Measurements from ENCODE around the gene DTX1.

DTX1 gene

DNA sequence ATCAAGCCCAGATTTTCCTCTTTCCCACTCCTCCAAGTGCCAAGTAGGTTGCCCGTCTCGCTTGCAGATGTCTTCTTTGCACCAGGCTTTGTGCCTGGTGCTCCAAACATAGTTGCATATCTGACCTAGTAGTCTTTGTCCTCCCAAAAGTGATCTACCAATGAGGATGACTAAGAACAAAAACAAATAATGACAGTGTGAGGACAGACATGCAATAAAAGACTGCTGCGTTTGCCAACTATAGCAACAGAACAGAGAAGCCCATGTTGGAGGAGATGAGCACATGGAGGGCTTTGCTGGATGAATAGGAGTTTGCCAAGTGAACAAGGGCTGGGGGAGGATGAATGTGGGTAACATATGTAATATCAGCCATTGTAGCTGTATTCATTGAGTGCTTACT is 15.6 kb downstream of the DTX1 start:
- no peak for DNase-seq

DNA sequence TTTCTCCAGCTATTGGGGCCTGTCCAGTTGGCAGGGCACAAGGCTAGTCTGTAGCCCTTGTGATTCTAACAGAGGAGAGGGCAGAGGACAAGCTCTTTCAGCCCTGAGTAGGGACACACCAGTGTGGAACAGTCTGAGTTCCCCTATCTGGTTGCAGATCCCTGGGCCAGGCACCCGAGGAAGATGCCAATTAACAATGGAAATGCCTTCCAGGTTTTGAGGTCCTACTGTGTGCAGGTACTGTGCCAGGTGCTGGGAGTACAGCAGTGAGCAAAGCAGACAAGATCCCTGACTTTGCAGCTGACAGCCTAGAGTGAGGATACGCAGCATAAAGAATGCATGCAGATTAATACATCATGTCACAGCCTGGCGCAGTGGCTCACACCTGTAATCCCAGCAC is 17.1 kb downstream of the DTX1 start:
- no peak for DNase-seq

DNA sequence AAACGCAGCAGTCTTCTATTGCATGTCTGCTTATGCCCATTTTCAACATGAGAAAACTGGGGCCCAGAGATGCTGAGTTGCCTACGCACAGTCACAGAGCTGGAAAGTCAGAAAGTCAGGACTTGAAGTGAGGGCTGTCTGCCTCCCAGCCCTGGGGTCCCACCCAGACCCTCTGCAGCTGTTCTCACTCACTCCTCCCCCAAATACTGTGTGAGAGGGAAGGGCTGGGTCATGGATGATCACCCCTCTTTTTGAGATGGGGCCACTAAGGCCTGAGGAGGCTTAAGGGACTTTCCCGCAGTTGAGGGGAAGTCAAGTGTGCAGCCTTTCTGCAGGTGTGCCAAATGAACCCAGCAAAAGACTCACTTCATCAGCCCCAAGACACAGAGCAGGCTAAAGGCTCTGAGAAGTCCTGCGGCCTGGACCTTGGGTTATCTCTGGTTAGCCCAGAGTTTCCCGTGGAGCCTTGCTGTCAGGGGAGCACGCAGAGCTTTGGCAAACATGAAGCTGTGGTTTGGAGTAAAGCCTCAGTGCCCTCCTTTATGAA is 18.7 kb downstream of the DTX1 start:
- peak; percentile 43 for DNase-seq

DNA sequence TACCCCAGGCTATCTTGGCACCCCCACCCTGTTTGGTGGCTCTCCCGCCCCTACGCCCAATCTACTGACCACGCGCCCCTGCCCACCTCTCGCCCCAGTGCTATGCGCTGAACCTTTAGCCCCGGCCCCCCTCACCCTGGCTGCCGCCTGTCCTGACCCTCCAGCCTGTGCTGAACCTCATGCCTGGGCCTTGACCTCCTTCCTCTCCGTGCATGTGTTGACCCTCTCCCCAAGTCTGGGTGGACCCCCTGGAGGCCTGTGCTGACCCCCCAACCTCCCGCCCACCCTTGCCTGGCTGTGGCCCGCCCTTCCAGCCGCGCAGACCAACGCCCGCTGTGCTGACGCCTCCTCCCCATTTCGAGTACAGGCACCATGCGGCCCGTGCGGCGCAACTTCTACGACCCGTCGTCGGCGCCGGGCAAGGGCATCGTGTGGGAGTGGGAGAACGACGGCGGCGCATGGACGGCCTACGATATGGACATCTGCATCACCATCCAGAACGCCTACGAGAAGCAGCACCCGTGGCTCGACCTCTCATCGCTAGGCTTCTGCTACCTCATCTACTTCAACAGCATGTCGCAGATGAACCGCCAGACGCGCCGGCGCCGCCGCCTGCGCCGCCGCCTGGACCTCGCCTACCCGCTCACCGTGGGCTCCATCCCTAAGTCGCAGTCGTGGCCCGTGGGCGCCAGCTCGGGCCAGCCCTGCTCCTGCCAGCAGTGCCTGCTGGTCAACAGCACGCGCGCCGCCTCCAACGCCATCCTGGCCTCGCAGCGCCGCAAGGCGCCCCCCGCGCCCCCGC is 20.7 kb downstream of the DTX1 start:
- no peak for DNase-seq

DNA sequence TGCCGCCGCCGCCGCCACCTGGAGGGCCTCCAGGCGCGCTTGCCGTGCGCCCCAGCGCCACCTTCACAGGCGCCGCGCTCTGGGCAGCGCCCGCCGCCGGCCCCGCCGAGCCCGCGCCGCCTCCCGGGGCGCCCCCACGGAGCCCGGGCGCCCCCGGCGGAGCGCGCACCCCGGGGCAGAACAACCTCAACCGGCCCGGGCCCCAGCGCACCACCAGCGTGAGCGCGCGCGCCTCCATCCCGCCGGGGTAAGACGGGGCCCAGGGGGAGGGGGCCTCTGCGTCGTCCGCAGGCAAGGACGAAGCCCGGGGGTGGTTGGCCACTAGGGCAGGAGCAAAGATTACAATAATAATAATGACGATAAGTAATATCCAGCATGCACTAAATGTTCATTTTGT is 21.3 kb downstream of the DTX1 start:
- DNase-seq = no peak

DNA sequence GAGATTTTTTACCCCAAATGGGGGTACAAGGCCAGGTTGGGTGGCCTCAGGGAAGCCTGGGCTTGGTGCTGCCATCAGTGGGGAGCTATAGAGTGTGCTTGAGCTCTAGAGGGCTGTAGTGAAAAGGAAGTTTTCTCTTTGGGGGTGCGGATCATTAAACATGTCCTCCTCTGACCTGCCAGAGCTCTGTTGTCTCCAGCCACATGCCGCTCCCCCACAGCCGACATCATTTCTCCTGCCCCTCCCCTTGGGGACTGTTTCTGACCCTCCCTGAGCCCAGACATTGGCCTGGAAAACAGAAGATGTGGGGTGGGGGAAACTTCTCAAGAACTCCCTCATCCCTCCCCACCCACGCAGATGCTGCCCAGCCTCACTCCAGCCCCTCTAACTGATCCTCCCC is 25.3 kb downstream of the DTX1 start:
- no peak for DNase-seq

DNA sequence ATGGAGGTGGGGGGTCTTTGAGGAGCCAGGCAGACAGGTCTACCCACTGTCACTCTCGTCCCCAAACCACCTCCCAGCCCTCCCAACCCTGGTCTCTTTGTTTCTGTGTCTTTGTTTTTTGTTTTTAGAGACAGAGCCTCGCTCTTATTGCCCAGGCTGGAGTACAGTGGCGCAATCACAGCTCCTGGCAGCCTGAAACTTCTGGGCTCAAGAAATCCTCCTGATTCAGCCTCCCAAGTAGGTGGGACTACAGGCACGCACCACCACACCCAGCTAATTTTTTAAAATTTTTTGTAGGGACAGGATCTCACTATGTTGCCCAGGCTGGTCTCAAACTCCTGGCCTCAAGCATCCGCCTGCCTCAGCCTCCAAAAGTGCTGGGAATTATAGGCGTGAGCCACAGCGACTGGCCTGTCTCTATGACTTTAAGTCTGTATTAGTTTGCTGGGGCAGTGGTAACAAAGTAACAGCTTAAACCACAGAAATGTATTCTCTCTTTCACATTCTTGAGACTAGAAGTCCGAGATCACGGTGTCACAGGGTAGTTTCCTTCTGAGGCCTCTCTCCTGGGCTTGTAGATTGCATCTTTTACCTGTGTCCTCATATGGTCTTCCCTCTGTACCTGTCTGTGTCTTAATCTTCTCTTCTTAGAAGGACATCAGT is 26.1 kb downstream of the DTX1 start:
- DNase-seq = no peak

DNA sequence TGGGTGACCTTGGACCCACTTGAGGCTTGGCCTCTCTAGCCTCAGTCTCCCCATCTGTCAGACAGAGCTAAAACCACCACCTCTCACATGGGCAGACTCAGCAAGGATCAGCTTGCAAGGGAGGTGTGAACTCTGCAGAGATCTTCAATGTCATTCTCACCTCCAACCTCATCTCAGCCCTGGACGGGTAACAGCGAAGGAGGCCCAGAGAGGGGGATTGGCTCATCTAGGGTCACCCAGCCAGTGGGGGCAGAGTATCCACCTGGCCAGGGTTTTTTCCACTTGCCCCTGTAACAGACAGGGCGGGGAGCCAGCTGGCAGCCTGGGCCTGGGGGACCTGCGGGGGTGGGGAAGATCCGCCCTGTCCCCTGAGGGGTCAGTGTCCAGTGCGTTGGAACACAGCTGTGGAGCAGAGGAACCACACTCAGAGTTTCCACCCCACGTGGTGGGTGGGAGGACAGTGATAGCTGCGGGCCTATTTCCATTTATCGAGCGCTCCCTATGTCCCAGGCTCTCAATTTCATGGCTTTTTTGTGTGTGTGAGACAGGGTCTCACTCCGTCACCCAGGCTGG is 27.4 kb downstream of the DTX1 start:
- no peak for DNase-seq

DNA sequence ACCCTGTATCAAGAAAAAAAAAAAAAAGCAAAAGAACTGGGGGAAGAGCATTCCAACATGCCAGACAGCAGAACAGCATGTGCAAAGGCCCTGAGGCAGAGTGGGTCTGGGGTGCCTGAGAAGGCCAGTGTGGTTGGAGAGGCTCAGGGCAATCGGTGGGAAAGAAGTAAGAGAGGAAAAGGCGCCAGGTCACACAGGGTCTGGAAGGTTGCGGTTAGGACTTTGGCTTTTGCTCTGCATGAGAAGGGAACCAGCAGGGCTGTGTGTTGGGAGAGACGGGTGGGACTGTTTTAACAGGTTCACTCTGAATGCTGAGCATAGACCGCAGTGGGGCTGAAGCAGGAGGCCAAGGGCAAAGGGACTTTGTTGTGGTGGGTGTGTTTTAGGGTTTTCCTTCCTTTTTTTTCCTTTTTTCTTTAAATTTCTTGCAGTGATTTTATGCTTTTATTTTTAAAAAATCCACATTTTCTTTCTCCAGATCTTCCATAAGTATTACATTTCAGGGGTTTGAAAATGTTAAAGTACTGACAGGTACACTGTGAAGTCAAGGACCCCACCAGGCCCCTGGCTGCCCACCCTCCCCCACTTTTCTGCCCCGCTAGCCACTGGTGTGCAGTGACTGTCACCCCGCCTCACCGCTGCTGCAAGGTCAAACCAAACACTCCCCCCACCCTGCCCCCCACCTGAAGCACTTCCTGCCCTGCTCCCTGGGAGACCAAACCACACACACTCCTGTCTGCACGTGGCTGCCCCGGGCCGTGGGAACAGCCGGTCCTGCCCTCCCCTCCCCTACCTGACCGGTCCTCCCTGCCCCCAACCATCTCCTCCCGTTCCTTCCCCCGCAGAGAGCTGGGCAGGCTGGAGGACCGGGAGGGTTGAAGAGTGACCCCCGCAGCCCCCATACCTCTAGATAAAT is 30.0 kb downstream of the DTX1 start:
- no peak for DNase-seq

DNA sequence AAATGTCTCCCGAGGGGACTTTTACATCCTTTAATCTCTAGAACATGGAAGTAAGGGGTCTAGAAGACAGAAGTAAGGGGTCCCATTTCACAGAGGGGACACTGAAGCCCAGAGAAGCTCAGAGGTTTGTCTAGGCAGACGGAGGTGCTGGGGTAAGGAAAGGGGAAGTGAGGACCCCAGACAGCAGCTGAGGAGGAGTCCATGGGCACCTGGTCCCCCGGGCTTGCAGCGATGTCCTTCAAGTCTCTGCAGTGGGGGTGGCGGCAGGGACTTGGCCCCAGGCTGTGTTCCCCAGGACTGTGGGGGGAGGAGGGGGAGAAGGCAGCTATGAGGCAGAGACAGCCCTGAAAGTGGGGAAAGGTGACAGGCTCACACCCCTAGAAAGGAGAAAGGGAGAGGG is 30.7 kb downstream of the DTX1 start:
- DNase-seq = no peak

DNA sequence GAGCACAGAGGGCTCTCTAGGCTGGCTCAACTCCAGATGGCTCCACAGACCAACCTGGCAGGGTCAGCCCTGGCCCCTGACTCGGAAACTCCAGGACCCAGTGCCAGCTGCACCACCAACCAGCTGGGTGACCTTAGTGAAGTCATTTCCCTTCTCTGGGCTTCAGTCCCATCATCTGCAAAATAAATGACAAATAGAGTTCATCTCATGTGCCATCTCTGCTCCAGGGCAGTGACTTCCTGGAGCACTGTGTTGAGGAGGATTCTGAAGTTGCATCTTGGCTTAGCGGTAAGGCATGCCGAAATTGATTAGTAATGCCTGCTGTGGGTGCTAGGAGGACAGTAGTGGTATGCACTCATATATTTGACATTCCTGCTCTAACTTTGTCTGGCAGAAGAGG is 31.5 kb downstream of the DTX1 start:
- no peak for DNase-seq

DNA sequence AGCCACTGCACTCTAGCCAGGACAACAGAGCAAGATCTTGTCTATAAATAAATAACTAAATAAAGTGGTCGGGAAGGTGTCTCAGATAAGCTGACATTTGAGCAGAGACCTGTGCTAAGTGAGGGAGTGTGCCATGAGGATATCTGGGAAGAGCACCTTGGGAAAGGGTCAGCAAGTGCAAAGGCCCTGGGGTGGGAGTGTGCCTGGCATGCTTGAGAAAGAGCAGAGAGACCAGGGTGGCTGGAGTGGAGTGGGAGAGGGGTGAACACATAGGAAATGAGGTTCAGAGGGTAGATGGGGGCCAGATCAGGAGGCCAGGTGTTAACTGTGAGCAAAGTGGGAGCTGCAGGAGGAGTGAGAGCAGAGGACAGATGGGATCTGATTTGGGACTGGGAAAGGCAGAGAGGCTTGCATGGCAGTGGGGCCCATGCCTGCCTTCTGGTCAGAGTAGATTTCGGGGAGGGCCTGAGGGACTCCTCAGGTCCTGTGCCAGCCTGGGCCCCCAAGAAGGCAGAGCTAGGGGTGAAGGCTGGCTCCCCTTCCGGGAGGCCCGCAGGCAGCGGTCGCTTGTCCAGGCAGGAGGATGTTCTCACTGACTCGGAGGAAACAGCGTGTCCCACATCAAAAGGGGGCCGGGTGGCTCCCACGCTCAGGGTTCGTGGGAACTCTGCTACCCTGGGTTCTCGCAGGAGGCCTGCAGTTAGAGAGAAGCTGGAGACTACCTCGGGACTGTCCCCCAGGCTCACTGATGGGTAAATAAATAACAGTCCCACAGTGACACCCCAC is 32.6 kb downstream of the DTX1 start:
- no peak for DNase-seq

DNA sequence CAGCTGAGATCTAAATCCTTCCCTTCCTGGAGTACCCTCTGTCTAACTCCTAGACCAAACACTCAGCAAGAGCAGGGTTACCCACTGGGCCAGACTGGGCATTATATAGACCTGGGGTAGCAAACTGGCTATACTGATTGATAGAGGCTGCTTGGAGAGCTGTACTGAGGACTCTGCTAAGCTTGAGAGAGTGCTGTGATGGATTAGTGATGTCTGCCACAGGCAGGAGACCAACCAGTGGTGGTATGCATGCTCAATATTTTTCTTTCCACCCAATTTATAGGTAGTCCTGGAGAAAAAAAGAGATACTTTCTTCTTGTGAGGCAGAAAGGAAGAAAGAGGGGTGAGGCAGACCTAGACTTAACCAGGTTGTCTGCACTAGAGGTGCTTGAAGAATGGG is 33.3 kb downstream of the DTX1 start:
- no peak for DNase-seq

DNA sequence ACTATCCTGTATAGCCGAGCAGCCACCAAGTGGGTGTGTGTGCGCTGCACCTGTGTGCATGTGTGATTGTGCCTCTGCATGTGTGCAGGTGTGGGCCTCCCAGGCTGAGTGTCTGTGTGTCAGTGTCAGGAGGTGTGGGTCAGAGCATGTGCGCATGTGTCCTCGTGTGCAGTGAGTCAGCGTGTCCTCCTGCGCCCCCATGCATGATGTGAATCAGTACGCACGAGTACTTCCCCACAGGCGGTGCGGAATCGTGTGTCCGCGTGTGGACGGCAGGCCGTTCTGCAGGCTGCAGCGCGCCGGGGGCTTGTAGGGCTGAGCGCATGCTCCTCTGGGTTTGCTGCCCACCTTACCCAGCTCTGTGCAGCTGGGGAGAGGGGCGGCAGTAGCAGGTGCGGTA is 34.2 kb downstream of the DTX1 start:
- DNase-seq = no peak

DNA sequence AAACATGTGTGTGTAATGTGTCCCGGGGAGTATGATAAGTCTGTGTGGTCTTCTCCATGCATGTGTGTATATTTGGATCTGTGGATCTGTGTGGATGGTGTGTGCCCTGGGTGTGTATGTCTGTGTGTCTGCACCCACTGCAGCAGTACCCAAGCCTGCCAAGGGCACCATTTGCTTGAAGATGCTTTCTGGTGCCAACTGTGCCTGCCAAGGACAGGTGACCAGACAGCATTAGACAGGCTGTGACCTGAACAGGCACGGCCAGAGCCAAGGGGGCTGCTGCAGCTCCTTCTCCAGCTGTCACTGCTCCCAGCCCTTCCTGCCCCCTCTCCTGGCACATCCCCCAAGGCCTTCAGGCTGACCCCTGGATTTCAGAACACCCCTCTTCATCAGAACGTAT is 35.0 kb downstream of the DTX1 start:
- no peak for DNase-seq

DNA sequence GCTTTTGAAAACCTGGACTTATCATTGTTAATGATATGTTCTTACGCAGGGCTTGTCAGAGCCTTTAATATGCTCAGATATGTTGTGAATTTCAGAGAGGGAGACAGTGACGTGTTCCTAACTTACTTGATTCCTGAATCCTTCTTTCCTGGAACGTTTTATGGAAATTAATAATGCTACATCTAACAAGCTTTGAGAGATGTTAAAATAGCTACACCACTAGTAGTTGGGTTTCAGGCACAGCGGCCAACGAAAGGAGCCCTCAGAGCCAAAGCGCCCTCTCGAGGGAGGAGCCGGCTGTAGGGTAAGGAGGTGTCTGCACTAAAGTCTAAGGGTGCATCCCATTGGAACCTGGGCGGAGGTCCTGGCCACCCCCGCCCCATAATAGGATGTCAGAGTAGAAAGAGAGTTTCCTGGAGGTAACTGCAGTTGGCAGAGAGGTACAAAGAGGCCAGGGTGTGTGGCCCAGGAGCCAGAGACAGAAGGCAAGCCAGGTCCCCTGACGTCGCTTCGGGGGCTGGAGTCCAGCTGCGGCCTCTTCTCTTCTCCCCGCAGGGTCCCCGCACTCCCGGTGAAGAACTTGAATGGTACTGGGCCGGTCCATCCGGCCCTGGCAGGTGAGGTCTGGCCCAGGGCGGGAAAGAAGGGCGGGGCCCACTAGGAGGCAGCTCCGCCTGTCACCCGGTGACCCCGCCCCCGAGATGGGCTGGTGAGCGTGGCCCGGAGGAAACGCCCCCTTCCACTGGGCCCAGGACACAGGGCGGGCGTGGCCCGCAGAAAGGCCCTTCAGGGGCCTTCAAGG is 36.3 kb downstream of the DTX1 start:
- peak; percentile 68 for DNase-seq

DNA sequence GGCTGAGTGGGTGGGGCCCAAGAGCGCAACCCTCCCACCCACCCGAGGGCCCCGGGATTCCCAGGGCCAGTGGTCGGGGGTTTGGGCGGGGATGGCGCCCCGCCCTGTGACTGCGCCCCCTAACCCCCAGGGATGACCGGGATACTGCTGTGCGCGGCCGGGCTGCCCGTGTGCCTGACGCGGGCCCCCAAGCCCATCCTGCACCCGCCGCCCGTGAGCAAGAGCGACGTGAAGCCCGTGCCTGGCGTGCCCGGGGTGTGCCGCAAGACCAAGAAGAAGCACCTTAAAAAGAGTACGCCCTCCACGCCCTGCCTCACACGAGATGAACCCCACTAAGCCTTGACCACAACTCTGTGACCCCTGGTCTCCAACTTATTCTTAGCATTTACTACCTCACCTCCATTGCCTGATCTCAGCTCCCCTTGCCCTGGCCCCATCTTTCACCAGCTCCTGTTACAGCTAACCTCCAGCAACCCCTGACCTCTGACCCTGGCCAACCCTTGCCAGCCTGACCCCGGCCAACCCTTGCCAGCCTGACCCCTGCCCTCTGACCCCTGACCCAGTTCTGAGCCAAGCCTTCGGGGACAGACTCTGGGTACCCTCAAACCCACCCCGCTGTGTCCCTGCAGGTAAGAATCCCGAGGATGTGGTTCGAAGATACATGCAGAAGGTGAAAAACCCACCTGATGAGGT is 37.0 kb downstream of the DTX1 start:
- no peak for DNase-seq

DNA sequence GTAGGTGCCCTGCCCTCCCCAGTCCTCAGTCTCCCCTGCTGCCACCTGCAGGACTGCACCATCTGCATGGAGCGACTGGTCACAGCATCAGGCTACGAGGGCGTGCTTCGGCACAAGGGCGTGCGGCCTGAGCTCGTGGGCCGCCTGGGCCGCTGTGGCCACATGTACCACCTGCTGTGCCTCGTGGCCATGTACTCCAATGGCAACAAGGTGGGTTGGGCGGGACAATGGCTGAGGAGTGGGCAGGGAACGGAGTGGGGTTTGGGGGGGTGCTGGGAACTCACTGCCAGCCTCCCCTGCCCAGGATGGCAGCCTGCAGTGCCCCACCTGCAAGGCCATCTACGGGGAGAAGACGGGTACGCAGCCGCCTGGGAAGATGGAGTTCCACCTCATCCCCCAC is 38.2 kb downstream of the DTX1 start:
- no peak for DNase-seq

DNA sequence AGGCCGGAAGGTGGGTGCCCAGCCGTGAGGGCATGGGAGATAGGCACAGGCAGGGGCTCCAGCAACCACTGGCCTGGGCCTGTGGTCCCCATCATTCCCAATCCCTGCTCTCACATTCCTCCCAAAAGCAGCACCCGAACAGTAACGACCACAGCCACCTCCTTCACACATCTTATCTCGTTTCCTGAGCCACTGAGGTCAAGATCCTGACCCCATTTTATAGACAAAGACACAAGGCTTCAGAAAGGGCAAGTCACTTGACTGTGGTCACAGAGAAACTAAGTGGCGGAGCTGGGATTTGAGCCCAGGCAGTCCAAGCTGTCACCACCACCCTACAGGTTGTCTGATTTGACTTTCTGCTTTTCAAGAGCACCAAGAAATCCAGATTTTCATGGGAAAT is 38.9 kb downstream of the DTX1 start:
- no peak for DNase-seq

DNA sequence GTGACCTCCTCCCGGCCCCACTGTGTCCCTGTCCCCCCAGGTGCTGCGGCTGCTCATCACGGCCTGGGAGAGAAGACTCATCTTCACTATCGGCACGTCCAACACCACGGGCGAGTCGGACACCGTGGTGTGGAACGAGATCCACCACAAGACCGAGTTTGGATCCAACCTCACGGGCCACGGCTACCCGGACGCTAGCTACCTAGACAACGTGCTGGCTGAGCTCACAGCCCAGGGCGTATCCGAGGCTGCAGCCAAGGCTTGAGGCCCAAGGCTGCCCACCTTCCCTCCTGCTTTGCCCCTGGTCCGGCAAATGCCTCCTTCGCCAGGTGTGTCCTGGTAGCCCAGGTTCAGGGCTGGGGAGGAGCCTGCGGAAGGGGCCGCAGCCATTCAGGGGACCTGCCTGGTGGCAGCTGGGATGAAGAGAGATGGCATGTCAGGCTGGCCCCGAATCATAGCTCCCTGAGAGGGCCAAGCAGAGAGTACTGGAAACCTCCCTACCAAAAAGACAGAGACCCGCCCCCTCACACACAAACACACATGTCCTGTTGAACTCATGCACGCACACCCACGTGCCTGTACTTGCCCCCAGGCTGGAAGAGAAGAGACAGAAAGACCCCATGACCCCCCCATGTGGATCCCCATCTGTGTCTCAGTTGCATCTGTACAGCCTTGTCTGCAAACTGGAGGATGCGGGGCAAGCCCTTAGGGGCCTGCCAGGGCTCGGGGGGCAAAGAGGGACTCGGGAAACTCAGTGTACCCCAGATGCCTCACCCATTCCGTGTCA is 40.3 kb downstream of the DTX1 start:
- DNase-seq = no peak
